Left lung (tissue), 10 donors: ENCODE results near the gene TECR. TPM values are rescaled to one million over a fixed set of nuclear protein-coding genes. Genes with fewer than 3 reads are reported as not detected.

Experiments
- ATAC-seq: fragments of 200-7000 bp; cut with Tn5 transposase; one replicate; pipeline ENCODE4 v1.9.1; 2020; ENCODE audit warnings: moderate library complexity
- DNase-seq, 4 donors: peaks; one replicate each; pipeline ENCODE4 v3.0.0-alpha.2; 2013 to 2020
- H3K27ac ChIP-seq, 2 donors: fragments of 200-600 bp; sonication (generic) in 1 of 2; one replicate each; pipeline versions ENCODE4 v1.5.0 to v1.8.0; 2020 to 2021
- H3K27me3 ChIP-seq, 2 donors: fragments of 200-600 bp; sonication (generic) in 1 of 2; one replicate each; pipeline versions ENCODE4 v1.5.0 to v1.8.0; 2020 to 2021
- H3K36me3 ChIP-seq, 2 donors: fragments of 200-600 bp; sonication (generic) in 1 of 2; one replicate each; pipeline versions ENCODE4 v1.5.0 to v1.8.0; 2020 to 2021
- H3K4me1 ChIP-seq, 2 donors: fragments of 200-600 bp; one replicate each; pipeline ENCODE4 v1.8.0; 2021
- H3K4me3 ChIP-seq, 2 donors: fragments of 200-600 bp; sonication (generic) in 1 of 2; one replicate each; pipeline versions ENCODE4 v1.5.0 to v1.8.0; 2020 to 2021; ENCODE audit warnings: mild to moderate bottlenecking in 1 of 2
- H3K9me3 ChIP-seq, 2 donors: fragments of 200-600 bp; sonication (generic) in 1 of 2; one replicate each; pipeline versions ENCODE4 v1.5.0 to v1.8.0; 2020 to 2021
- CTCF ChIP-seq, 2 donors: fragments of 200-600 bp; sonication (generic) in 1 of 2; IDR thresholded peaks; one replicate each; pipeline versions ENCODE4 v1.5.0 to v1.8.0; 2021; ENCODE audit warnings: antibody characterized with exemption in 2 of 2
- intact Hi-C, 2 donors: fragments of 100-400 bp; cut with DNase I; formaldehyde crosslinking; loops; one replicate each; pipeline versions ENCODE4 v1.11.2 to v1.14.2; 2022
- polyA plus RNA-seq, 6 donors: library from polyadenylated mRNA; unstranded; fragments of 120-200 nt; gene quantifications; one replicate each; pipeline ENCODE4 v1.2.1, GENCODE V29; 2013; ENCODE audit not compliant: insufficient read length in 6 of 6
- total RNA-seq, 2 donors: library from RNA; stranded (reverse); fragmentation: NEBNext Ultra II Directional; extraction: Animal tissue kit (Norgen Biotek cat#: 25700); gene quantifications; one replicate each; pipeline ENCODE4 v1.2.1, GENCODE V29; 2021
- donor health status: DM: no; HTN: yes; CAD: no.
- donor health status: DM: no; HTN: no; CAD: no.

The TECR gene
- total and polyA plus RNA-seq, 8 donors = 77.8 to 122 (median 90.0) TPM

GRCh38 chr19:14526423-14526822, 3.0 kb upstream of the TECR start:
- H3K27ac ChIP-seq = no peak overlapping the region
- no peak for DNase-seq
- peaks cover 4 to 14% of the 10 kb centered on the region in 2 donors for H3K4me1 ChIP-seq
- TF ChIP-seq CTCF (IDR thresholded peaks at IDR 0.05) = no peak
- H3K27me3 ChIP-seq = no peaks in the 10 kb centered on the region
- no peak overlapping the region for H3K4me3 ChIP-seq
- ATAC-seq = no peak
- intact Hi-C loops = no loop called here
- H3K9me3 ChIP-seq = no peaks in the 10 kb centered on the region
- H3K36me3 ChIP-seq = no peaks in the 10 kb centered on the region

- DNase-seq (peak in 2 of 4 donors; percentile 40 to 74), ATAC-seq (no peak)
- TF ChIP-seq CTCF (IDR thresholded peaks at IDR 0.05) = no peak
- Histone ChIP-seq H3K9me3 (no peaks in the 10 kb centered on the region), H3K4me1 (peaks cover 4 to 27% of the 10 kb centered on the region in 2 donors), H3K27me3 (no peaks in the 10 kb centered on the region), H3K36me3 (no peaks in the 10 kb centered on the region), H3K4me3 (peak overlapping the region; percentile 64 to 65), H3K27ac (peak overlapping the region in 1 of 2 donors; percentile 94)
- intact Hi-C loops = no loop called here
Observed at GRCh38 chr19:14528419-14529253, 758 bp upstream of the TECR start.

- no peak for TF ChIP-seq CTCF (IDR thresholded peaks at IDR 0.05)
- DNase-seq = peak in 1 of 4 donors; percentile 87
- Histone ChIP-seq H3K36me3 (no peaks in the 10 kb centered on the region), H3K4me1 (peaks cover 4 to 27% of the 10 kb centered on the region in 2 donors), H3K27me3 (no peaks in the 10 kb centered on the region), H3K27ac (peak overlapping the region; percentile 93 to 94), H3K9me3 (no peaks in the 10 kb centered on the region), H3K4me3 (peak overlapping the region; percentile 65 to 87)
- intact Hi-C loops = no loop called here
- peak; percentile 2 for ATAC-seq
Observed at GRCh38 chr19:14530005-14530348, 583 bp downstream of the TECR start.

GRCh38 chr19:14530506-14530905, 1.1 kb downstream of the TECR start:
- H3K4me1 ChIP-seq = peaks cover 4 to 27% of the 10 kb centered on the region in 2 donors
- intact Hi-C loops = no loop called here
- no peaks in the 10 kb centered on the region for H3K36me3 ChIP-seq
- no peak for TF ChIP-seq CTCF (IDR thresholded peaks at IDR 0.05)
- no peak for DNase-seq
- H3K9me3 ChIP-seq = no peaks in the 10 kb centered on the region
- no peak for ATAC-seq
- peak overlapping the region; percentile 65 to 87 for H3K4me3 ChIP-seq
- H3K27me3 ChIP-seq = no peaks in the 10 kb centered on the region
- H3K27ac ChIP-seq = peak overlapping the region in 1 of 2 donors; percentile 94

GRCh38 chr19:14533450-14533849, 4.1 kb downstream of the TECR start:
- DNase-seq (no peak), ATAC-seq (no peak)
- Histone ChIP-seq H3K4me3 (no peak overlapping the region), H3K27me3 (no peaks in the 10 kb centered on the region), H3K27ac (no peak overlapping the region), H3K36me3 (no peaks in the 10 kb centered on the region), H3K4me1 (peaks cover 4 to 36% of the 10 kb centered on the region in 2 donors), H3K9me3 (no peaks in the 10 kb centered on the region)
- no peak for TF ChIP-seq CTCF (IDR thresholded peaks at IDR 0.05)
- intact Hi-C loops = no loop called here
